Activated CD8-positive, alpha-beta memory T cell treated with anti-CD3 and anti-CD28 coated beads for 36 hours (primary cell): ENCODE data around the gene SNU13. TPM values are rescaled to one million over a fixed set of nuclear protein-coding genes. Genes with fewer than 3 reads are reported as not detected.

Experiments
- total RNA-seq, 2 experiments: library from RNA; stranded (reverse); gene quantifications; one replicate each; pipeline ENCODE4 v1.2.3, GENCODE V29; 2021

The SNU13 gene
- total RNA-seq, 2 experiments from 2014 or later, result 329 to 338 TPM

Other genes with a start within 250 kb of the SNU13 start
- 10 to 100 TPM; 48.9 to 52.8 TPM for gene TOB2, start 242.1 kb downstream of the SNU13 start, total RNA-seq
- 100 to 1,000 TPM; 103 to 112 TPM for gene PHF5A, start 220.2 kb downstream of the SNU13 start, total RNA-seq
- gene ACO2, start 219.8 kb downstream of the SNU13 start, total RNA-seq, result 100 to 1,000 TPM; 111 to 112 TPM
- gene POLR3H, start 144.4 kb downstream of the SNU13 start, total RNA-seq, result 10 to 100 TPM; 75.9 to 78.9 TPM
- gene CSDC2, start 127.9 kb downstream of the SNU13 start, total RNA-seq, result not detected
- gene PMM1, start 99.0 kb downstream of the SNU13 start, total RNA-seq, result 10 to 100 TPM; 30.5 to 31.1 TPM
- 10 to 100 TPM; 91.6 to 97.3 TPM for gene DESI1, start 67.8 kb downstream of the SNU13 start, total RNA-seq
- gene XRCC6, start 67.6 kb downstream of the SNU13 start, total RNA-seq, result 100 to 1,000 TPM; 470 to 479 TPM
- 10 to 100 TPM; 24.0 to 31.1 TPM for gene MEI1, start 10.6 kb upstream of the SNU13 start, total RNA-seq
- gene CCDC134, start 111.8 kb upstream of the SNU13 start, total RNA-seq, result 10 to 100 TPM; 16.3 to 17.2 TPM
- gene SREBF2, start 144.2 kb upstream of the SNU13 start, total RNA-seq, result 100 to 1,000 TPM; 103 to 104 TPM
- 1 to 10 TPM; 1.1 to 1.7 TPM for gene SHISA8, start 226.2 kb upstream of the SNU13 start, total RNA-seq
- 1 to 10 TPM; 3.6 to 3.9 TPM for gene TNFRSF13C, start 237.9 kb upstream of the SNU13 start, total RNA-seq